OCI-LY7 (cell line): ENCODE data around the gene PDZK1. TPM values are rescaled to one million over a fixed set of nuclear protein-coding genes. Genes with fewer than 3 reads are reported as not detected.

Source experiments
- BruUV-seq: library from RNA; stranded (reverse); fragments of 400-500 nt; replicated peaks from 2 replicates; lab custom pipeline; 2021; lab: Mats Ljungman, UMichigan
- CTCF ChIA-PET: fragments of 300-600 bp; sonication (Branson Sonifier 250); formaldehyde crosslinking; loops from one replicate; lab custom pipeline; 2022; ENCODE audit warnings: antibody characterized with exemption; ENCODE audit not compliant: unreplicated experiment; lab: Charles Lee
- POLR2A ChIA-PET: fragments of 300-600 bp; sonication (Branson Sonifier 250); formaldehyde crosslinking; loops from one replicate; lab custom pipeline; 2022; ENCODE audit warnings: antibody characterized with exemption; lab: Charles Lee
- DNase-seq: peaks from one replicate; pipeline ENCODE4 v3.0.0-alpha.2; 2015; ENCODE audit warnings: low spot score
- H2AFZ ChIP-seq: fragments of 200-600 bp; sonication (generic), shearing (Covaris generic); 2 replicates; pipeline ENCODE4 v1.6.1; 2014; ENCODE audit warnings: mild to moderate bottlenecking, antibody characterized with exemption, low read length, moderate library complexity
- H3K27ac ChIP-seq: fragments of 200-600 bp; sonication (generic); 2 replicates; pipeline ENCODE4 v1.5.1; 2014; ENCODE audit warnings: mixed run types, low read depth, mild to moderate bottlenecking, moderate library complexity, low read length, inconsistent platforms; ENCODE audit not compliant: poor library complexity, severe bottlenecking
- H3K36me3 ChIP-seq: fragments of 200-600 bp; sonication (generic); 2 replicates; pipeline ENCODE4 v1.6.1; 2014; ENCODE audit warnings: mild to moderate bottlenecking, antibody characterized with exemption, low read length, moderate library complexity, mixed read lengths; ENCODE audit not compliant: insufficient read depth
- H3K4me1 ChIP-seq: fragments of 200-600 bp; sonication (generic); 2 replicates; pipeline ENCODE4 v1.5.1; 2014; ENCODE audit warnings: mild to moderate bottlenecking, low read length; ENCODE audit not compliant: insufficient read depth, poor library complexity, severe bottlenecking
- H3K4me2 ChIP-seq: fragments of 200-600 bp; sonication (generic); 2 replicates; pipeline ENCODE4 v1.6.1; 2014; ENCODE audit warnings: mild to moderate bottlenecking, low read length
- H3K4me3 ChIP-seq: fragments of 200-600 bp; sonication (generic); 2 replicates; pipeline ENCODE4 v1.5.1; 2014; ENCODE audit warnings: mild to moderate bottlenecking, low read depth, low read length; ENCODE audit not compliant: poor library complexity, severe bottlenecking
- H3K79me2 ChIP-seq: fragments of 200-600 bp; sonication (generic); 2 replicates; pipeline ENCODE4 v1.6.1; 2016; ENCODE audit warnings: low read depth, mild to moderate bottlenecking, low read length, moderate library complexity, mixed read lengths; ENCODE audit not compliant: insufficient read depth
- H3K9me2 ChIP-seq: fragments of 200-600 bp; sonication (generic); 2 replicates; pipeline ENCODE4 v1.6.1; 2016; ENCODE audit warnings: mild to moderate bottlenecking, low read length, mixed read lengths; ENCODE audit not compliant: insufficient read depth
- H3K9me3 ChIP-seq: fragments of 200-600 bp; sonication (generic); 2 replicates; pipeline ENCODE4 v1.6.1; 2014; ENCODE audit warnings: mild to moderate bottlenecking, mixed run types, low read length, mixed read lengths
- H4K20me1 ChIP-seq: fragments of 200-600 bp; sonication (generic); 2 replicates; pipeline ENCODE4 v1.6.1; 2014; ENCODE audit warnings: mild to moderate bottlenecking, antibody characterized with exemption, low read length, moderate library complexity, mixed read lengths; ENCODE audit not compliant: insufficient read depth
- CTCF ChIP-seq: fragments of 200-600 bp; sonication (generic); conservative IDR thresholded peaks from 2 replicates; pipeline ENCODE4 v1.5.1; 2014; ENCODE audit warnings: mild to moderate bottlenecking, antibody characterized with exemption, low read length, moderate library complexity, mixed read lengths
- EZH2phosphoT487 ChIP-seq: fragments of 200-600 bp; sonication (generic); IDR thresholded peaks from 2 replicates; pipeline ENCODE4 v1.6.1; 2018; ENCODE audit warnings: low read depth, borderline replicate concordance, mild to moderate bottlenecking, mixed run types, antibody characterized with exemption, low read length, moderate library complexity, mixed read lengths
- intact Hi-C: fragments of 100-400 bp; cut with micrococcal nuclease; formaldehyde crosslinking; loops from one replicate; pipeline ENCODE4 v1.10.0; 2022; ENCODE audit not compliant: unreplicated experiment
- total RNA-seq, 2 experiments: library from RNA; depleted of rRNA in 1 of 2; stranded (reverse); fragments of >200 nt in 1 of 2; shearing (Covaris generic) in 1 of 2; gene quantifications; 2 replicates each; pipeline ENCODE4 v1.2.3, GENCODE V29; 2014 to 2022

The PDZK1 gene
- total RNA-seq, 2 experiments from 2014 or later = 0.23 TPM; not detected in 1

- POLR2A ChIA-PET = interaction anchor here (1.8 kb wide), 1 partner anchor 12 kb away, joined by 5 read pairs; no protein-coding TSS in a partner anchor
- TF ChIP-seq CTCF = no peak
- no peak for TF ChIP-seq EZH2phosphoT487
- H3K9me2 ChIP-seq = no peaks in the 10 kb centered on the region
- no peaks in the 10 kb centered on the region for H3K79me2 ChIP-seq
- BruUV-seq = no TSS peak
- DNase-seq = no peak
- H3K4me2 ChIP-seq = no peak overlapping the region
- H3K4me3 ChIP-seq = no peak overlapping the region
- no peak overlapping the region for H2AFZ ChIP-seq
- H3K27ac ChIP-seq = no peak overlapping the region
- H3K36me3 ChIP-seq = no peaks in the 10 kb centered on the region
- intact Hi-C loops = no loop called here
- H3K4me1 ChIP-seq = no peaks in the 10 kb centered on the region
- no peaks in the 10 kb centered on the region for H3K9me3 ChIP-seq
- CTCF ChIA-PET = no interaction called here
- no peaks in the 10 kb centered on the region for H4K20me1 ChIP-seq
Observed at GRCh38 chr1:145690587-145691558, 16.3 kb downstream of the PDZK1 start.

- intact Hi-C loops = loop anchor here (10.0 kb wide), 1 partner anchor 45 kb away; no protein-coding TSS in a partner anchor
- ChIA-PET POLR2A (no interaction called here), CTCF (no interaction called here)
- Histone ChIP-seq H3K79me2 (no peaks in the 10 kb centered on the region), H3K36me3 (no peaks in the 10 kb centered on the region), H3K27ac (no peak overlapping the region), H3K4me1 (no peaks in the 10 kb centered on the region), H3K4me3 (no peak overlapping the region), H3K9me3 (no peaks in the 10 kb centered on the region), H2AFZ (no peak overlapping the region), H4K20me1 (no peaks in the 10 kb centered on the region), H3K4me2 (no peak overlapping the region), H3K9me2 (no peaks in the 10 kb centered on the region)
- no TSS peak for BruUV-seq
- no peak for TF ChIP-seq EZH2phosphoT487
- TF ChIP-seq CTCF = no peak
- no peak for DNase-seq
Observed at GRCh38 chr1:145689922-145690321, 17.2 kb downstream of the PDZK1 start.

GRCh38 chr1:145688924-145689323 lies 18.2 kb downstream of the PDZK1 start:
- H3K4me2 ChIP-seq = no peak overlapping the region
- H3K9me3 ChIP-seq = no peaks in the 10 kb centered on the region
- no peak overlapping the region for H2AFZ ChIP-seq
- POLR2A ChIA-PET = no interaction called here
- no peaks in the 10 kb centered on the region for H3K4me1 ChIP-seq
- intact Hi-C loops = loop anchor here (10.0 kb wide), 1 partner anchor 46 kb away; no protein-coding TSS in a partner anchor
- H3K4me3 ChIP-seq = no peak overlapping the region
- no peak for DNase-seq
- no peaks in the 10 kb centered on the region for H4K20me1 ChIP-seq
- no peaks in the 10 kb centered on the region for H3K9me2 ChIP-seq
- CTCF ChIA-PET = no interaction called here
- no TSS peak for BruUV-seq
- TF ChIP-seq CTCF (no peak), EZH2phosphoT487 (no peak)
- H3K27ac ChIP-seq = no peak overlapping the region
- H3K36me3 ChIP-seq = no peaks in the 10 kb centered on the region
- H3K79me2 ChIP-seq = no peaks in the 10 kb centered on the region
